HG03565 (cell line): ENCODE results near the gene MPZL1.
"Not testable (repeated sequence)": the region's sequence is repeated elsewhere in the genome, so short reads cannot be mapped to it uniquely, and the experiment has no call there.

Experiments used
- ATAC-seq: cut with Tn5 transposase; IDR thresholded peaks from one replicate; pipeline ENCODE4 v1.9.1; 2021; ENCODE audit warnings: mild to moderate bottlenecking, moderate library complexity; ENCODE audit not compliant: unreplicated experiment

Gene MPZL1

GRCh38 chr1:167805041-167805556, 83.3 kb downstream of the MPZL1 start:
- peak; percentile 30 for ATAC-seq

GRCh38 chr1:167806235-167806634, 84.5 kb downstream of the MPZL1 start:
- not testable (repeated sequence) for ATAC-seq

- ATAC-seq = not testable (repeated sequence)
Observed at GRCh38 chr1:167806676-167807075, 84.9 kb downstream of the MPZL1 start.

GRCh38 chr1:167808104-167808503, 86.3 kb downstream of the MPZL1 start:
- no peak for ATAC-seq

GRCh38 chr1:167808690-167809089, 86.9 kb downstream of the MPZL1 start:
- ATAC-seq = no peak

DNA sequence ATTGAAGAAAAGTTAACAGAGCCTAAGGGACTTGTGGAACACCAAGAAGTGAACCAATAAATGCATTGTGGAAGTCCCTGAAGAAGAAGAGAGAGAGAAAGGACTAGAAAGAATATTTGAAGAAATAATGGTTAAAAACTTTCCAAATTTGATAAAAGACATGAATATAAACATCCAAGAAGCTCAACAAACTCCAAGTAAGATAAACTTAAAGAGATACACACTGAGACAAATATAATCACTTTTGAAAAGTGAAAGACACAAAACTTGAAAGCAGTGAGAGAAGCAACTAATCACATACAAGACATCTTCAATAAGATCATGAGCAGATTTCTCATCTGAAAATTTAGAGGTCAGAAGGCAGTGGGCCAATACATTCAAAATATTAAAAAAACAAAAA, 91.2 kb downstream of the MPZL1 start:
- ATAC-seq = no peak

- no peak for ATAC-seq
Observed at GRCh38 chr1:167815650-167816049, 93.9 kb downstream of the MPZL1 start.

DNA sequence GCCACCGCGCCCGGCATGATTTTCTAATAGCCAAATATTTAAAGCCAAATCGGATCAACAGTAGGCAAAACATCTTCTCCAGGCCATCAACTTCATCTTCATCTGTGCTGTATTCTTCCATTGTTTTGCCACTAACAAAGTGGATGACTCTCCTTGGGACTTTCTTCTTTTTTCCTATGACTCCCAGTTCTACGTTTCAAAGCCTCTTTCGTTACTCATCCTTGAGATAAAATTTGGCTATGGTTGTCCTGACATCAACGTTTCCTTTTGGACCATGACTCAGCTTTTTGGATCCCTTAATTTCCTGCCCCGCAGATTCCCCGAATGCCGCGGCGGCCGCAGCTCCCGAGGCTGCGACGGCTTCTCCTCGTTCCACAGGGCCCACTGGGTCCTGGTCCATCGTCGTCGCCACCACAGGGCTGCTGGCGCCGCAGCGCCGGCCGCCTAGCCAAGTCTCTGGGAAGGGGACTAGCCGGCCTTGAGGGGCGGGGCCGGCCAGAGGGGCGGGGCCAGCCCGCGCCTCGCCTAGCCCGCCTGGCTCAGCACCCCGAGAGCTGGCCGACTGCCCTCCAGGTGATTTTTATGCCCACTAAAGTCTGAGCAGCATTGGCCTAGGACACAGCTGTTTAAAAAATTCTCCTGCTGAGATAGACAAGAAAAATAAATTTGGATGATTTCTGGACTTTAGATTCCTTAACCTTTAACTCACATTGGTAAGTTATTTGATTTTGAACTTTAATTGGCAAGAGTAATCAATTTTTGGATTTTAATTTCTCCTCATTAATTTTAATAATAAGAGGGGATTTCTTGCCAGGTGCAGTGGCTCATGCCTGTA, 98.3 kb downstream of the MPZL1 start:
- no peak for ATAC-seq

DNA sequence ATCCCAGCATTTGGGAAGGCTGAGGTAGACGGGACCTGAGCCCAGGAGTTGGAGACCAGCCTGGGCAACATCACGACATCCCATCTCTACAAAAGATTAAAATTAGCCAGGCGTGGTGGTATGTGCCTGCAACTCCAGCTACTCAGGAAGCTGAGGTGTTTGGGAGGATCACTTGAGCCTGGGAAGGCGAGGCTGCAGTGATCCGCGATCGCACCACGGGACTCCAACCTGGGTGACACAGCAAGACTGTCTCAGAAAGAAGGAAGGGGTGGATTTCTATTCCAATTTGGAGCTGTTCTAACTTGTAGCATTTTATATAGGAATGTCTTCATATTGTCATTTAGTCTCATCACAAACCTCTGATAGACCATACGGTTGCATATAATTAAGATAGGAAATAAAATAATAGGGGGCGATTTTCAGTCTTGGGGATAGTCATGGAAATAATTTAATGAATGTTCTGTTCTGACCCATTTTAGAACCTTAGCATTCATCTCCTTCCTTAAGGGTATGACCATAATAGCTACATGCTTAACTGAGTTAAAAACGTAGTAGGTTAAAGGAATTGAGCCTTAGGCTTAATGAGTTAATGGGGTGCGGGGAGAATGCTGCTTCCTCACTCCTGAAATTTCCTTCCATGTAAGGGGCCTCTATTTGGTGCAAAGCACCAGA, 99.0 kb downstream of the MPZL1 start:
- no peak for ATAC-seq

- no peak for ATAC-seq
Observed at GRCh38 chr1:167821356-167821685, 99.5 kb downstream of the MPZL1 start.

DNA sequence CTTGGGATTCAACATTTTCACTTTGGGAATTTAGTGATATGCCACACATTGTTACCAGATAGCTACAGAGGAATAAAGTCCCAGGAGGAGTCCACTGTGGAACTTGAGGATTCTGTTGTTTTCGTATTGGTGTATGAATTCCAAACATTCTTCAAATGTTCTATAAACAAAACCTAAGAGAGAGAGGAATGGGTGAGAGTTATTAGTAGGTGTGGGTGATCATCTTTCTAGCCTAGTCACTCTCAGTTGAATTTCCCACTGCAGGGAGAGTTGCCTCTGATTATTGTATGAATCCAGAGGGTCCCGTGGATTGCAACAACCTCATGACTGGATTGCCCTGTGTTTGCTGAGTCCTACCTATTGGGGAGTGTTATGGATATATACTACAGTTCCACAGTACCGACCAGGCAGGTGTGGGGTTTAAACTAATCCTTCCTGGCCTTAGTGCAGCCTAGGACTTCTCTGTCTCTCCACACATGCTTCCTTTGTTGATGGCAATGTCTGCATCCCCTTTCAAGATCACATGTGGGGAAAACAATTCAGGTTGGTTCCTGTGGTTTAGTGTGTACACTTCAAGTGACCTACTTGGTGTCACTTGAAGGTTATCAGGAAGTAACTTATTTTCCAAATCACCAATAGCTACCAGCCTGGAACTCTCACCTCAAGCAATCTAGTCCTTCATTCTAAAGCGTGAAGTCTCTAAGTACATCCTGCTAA, 100.3 kb downstream of the MPZL1 start:
- ATAC-seq = no peak

- no peak for ATAC-seq
Observed at GRCh38 chr1:167824163-167824794, 102.5 kb downstream of the MPZL1 start.

GRCh38 chr1:167825419-167826079, 103.8 kb downstream of the MPZL1 start:
- ATAC-seq = no peak

GRCh38 chr1:167826127-167826526, 104.3 kb downstream of the MPZL1 start:
- no peak for ATAC-seq

GRCh38 chr1:167829868-167830267, 108.1 kb downstream of the MPZL1 start:
- no peak for ATAC-seq

- ATAC-seq = not testable (repeated sequence)
Observed at GRCh38 chr1:167830668-167831067, 108.9 kb downstream of the MPZL1 start.

- no peak for ATAC-seq
Observed at GRCh38 chr1:167832693-167833092, 110.9 kb downstream of the MPZL1 start.

DNA sequence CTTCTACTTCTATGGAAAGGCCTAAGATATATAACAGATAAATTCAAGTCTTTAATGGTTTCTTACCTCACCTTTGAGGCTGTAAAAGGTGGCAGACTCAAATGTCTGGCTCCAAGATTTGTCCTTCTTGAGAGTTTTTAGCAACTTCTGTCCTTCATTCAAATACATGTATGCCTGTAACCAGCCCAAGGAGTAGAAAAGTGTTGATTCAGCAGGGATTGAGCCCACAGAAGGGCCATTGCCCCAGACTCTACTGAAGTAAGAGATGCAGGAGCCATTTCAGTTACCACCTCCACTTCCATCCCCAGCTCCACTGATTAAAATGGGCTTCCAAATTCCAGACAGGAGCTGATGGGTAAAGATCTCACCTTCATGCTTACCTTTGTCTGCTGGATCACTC, 112.1 kb downstream of the MPZL1 start:
- no peak for ATAC-seq

DNA sequence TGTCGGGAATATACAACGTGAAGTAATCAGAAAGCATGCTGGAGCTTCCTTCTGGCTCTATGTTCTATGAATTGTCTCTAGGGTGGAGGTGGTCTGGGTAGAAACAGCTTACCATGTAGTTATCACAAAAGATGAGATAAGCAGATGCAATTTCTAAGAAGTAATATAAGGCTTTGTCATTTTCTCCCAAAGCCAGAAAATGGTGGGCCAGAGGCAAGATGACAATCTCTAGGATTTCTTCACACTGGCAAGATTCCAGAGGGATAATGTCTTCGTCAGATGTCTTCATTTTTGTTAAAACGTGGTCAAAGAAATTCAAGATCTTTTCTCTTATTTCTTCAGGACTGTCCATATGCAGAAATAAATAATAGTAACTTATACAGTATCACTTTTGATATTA, 114.4 kb downstream of the MPZL1 start:
- no peak for ATAC-seq

- ATAC-seq = no peak
Observed at GRCh38 chr1:167837326-167837725, 115.5 kb downstream of the MPZL1 start.

DNA sequence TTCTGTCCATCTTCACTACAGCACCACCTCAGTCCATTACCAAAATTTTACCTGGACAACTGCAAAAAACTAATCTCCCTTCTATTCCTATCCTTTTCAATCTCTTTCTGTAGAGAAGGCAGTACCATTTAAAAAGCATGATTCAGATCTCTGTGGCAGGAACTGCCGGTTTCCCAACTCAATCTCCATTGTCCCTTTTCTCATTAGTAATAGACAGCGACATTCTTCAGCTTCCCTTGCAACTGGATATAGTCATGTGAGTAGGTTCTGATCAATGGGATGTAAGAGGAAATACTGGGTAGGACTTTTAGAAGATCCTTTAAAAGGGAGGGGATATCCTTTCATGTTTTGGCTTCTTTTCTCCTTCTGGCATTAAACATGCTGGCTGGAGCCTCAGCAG, 117.2 kb downstream of the MPZL1 start:
- no peak for ATAC-seq
